B cell (primary cell): Measurements from ENCODE around the gene WT1. TPM values are rescaled to one million over a fixed set of nuclear protein-coding genes. Genes with fewer than 3 reads are reported as not detected.

Source experiments
- ATAC-seq: fragments of 200-7000 bp; cut with Tn5 transposase; one replicate; pipeline ENCODE4 v1.10.0; 2021; ENCODE audit warnings: low read depth, mild to moderate bottlenecking, moderate number of reproducible peaks, moderate library complexity
- CTCF ChIA-PET: fragments of 350-600 bp; sonication (Branson Sonifier 250); formaldehyde crosslinking; loops from one replicate; lab custom pipeline; 2021; ENCODE audit warnings: antibody characterized with exemption, inconsistent platforms; lab: Charles Lee
- POLR2A ChIA-PET: fragments of 350-600 bp; sonication (Branson Sonifier 250); formaldehyde crosslinking; loops from one replicate; lab custom pipeline; 2021; ENCODE audit warnings: antibody characterized with exemption; lab: Charles Lee
- DNase-seq: peaks from one replicate; pipeline ENCODE4 v3.0.0; 2013
- H2AFZ ChIP-seq: 2 replicates; pipeline ENCODE4 v1.6.1; 2012; ENCODE audit warnings: mild to moderate bottlenecking, low read depth, low read length; ENCODE audit not compliant: insufficient read depth, poor library complexity, severe bottlenecking
- H3K27ac ChIP-seq, 2 donors: 1 replicate in 1 of 2; 2 replicates in 1 of 2; pipeline ENCODE4 v1.5.1; 2012 to 2013; ENCODE audit warnings: low read length in 2 of 2, mild to moderate bottlenecking in 2 of 2, moderate library complexity in 1 of 2
- H3K27me3 ChIP-seq, 4 experiments: fragments of 200-600 bp in 1 of 4; sonication (generic) in 1 of 4; replicated peaks in 1 of 4; 1 replicate in 2 of 4; 2 replicates in 2 of 4; pipeline versions ENCODE4 v1.6.1 to v1.7.0; 2013 to 2016; ENCODE audit warnings: low read length in 3 of 4, mild to moderate bottlenecking in 2 of 4, mixed read lengths in 1 of 4, moderate library complexity in 1 of 4; ENCODE audit not compliant: insufficient read depth in 4 of 4, control insufficient read depth in 3 of 4; ENCODE audit errors: control extremely low read depth in 1 of 4
- H3K36me3 ChIP-seq, 2 experiments: replicated peaks in 1 of 2; 1 replicate in 1 of 2; 2 replicates in 1 of 2; pipeline versions ENCODE4 v1.6.1 to v1.7.1; 2013; ENCODE audit warnings: low read length in 1 of 2; ENCODE audit not compliant: insufficient read depth in 2 of 2, control insufficient read depth in 1 of 2; ENCODE audit errors: control extremely low read depth in 1 of 2, extremely low read depth in 1 of 2
- H3K4me1 ChIP-seq, 2 donors: fragments of 200-600 bp in 1 of 2; sonication (generic) in 1 of 2; 1 replicate in 1 of 2; 2 replicates in 1 of 2; pipeline versions ENCODE4 v1.5.1 to v1.6.1; 2013 to 2017; ENCODE audit warnings: low read length in 2 of 2; ENCODE audit not compliant: control insufficient read depth in 2 of 2, insufficient read depth in 2 of 2
- H3K4me2 ChIP-seq: replicated peaks from 2 replicates; pipeline ENCODE3; 2012; ENCODE audit warnings: mild to moderate bottlenecking, low read depth, low read length; ENCODE audit not compliant: poor library complexity, severe bottlenecking
- H3K4me3 ChIP-seq, 5 experiments: fragments of 200-600 bp in 1 of 5; sonication (generic) in 1 of 5; 1 replicate in 3 of 5; 2 replicates in 2 of 5; pipeline versions ENCODE4 v1.5.1 to v1.7.0; 2011 to 2016; ENCODE audit warnings: low read length in 4 of 5, mild to moderate bottlenecking in 4 of 5, low read depth in 2 of 5, control low read depth in 1 of 5, moderate library complexity in 1 of 5; ENCODE audit not compliant: insufficient read depth in 1 of 5; ENCODE audit errors: control extremely low read depth in 1 of 5, extremely low read depth in 1 of 5
- H3K79me2 ChIP-seq: fragments of 200-600 bp; sonication (generic); one replicate; pipeline ENCODE4 v1.6.0; 2016; ENCODE audit warnings: low read length; ENCODE audit not compliant: control insufficient read depth, insufficient read depth
- H3K9ac ChIP-seq: fragments of 200-600 bp; sonication (generic); 2 replicates; pipeline ENCODE4 v1.6.1; 2017; ENCODE audit warnings: mild to moderate bottlenecking, low read length, moderate library complexity
- H3K9me3 ChIP-seq, 3 donors: one replicate each; pipeline versions ENCODE4 v1.6.1 to v1.7.1; 2013; ENCODE audit warnings: low read length in 2 of 3; ENCODE audit not compliant: control insufficient read depth in 2 of 3, insufficient read depth in 1 of 3; ENCODE audit errors: control extremely low read depth in 1 of 3
- H4K20me1 ChIP-seq: 2 replicates; pipeline ENCODE4 v1.6.0; 2012; ENCODE audit warnings: mild to moderate bottlenecking, low read length; ENCODE audit not compliant: insufficient read depth, control insufficient read depth, poor library complexity, severe bottlenecking
- H3K27ac Mint-ChIP-seq: one replicate; pipeline ENCODE4 v1.8.0; 2021; ENCODE audit warnings: mixed read lengths
- H3K27me3 Mint-ChIP-seq: one replicate; pipeline ENCODE4 v1.8.0; 2021; ENCODE audit warnings: mixed read lengths
- H3K4me1 Mint-ChIP-seq: one replicate; pipeline ENCODE4 v1.8.0; 2021; ENCODE audit warnings: mixed read lengths
- H3K4me3 Mint-ChIP-seq: one replicate; pipeline ENCODE4 v1.8.0; 2021; ENCODE audit warnings: mixed read lengths
- H3K9me3 Mint-ChIP-seq: one replicate; pipeline ENCODE4 v1.8.0; 2022; ENCODE audit warnings: mixed read lengths; ENCODE audit not compliant: insufficient read depth
- CTCF ChIP-seq: fragments of 200-600 bp; IDR thresholded peaks from one replicate; pipeline ENCODE4 v1.8.0; 2022; ENCODE audit warnings: antibody characterized with exemption, mild to moderate bottlenecking
- EZH2 ChIP-seq: IDR thresholded peaks from 2 replicates; pipeline ENCODE4 v1.6.1; 2012; ENCODE audit warnings: borderline replicate concordance, low read depth, mild to moderate bottlenecking, moderate library complexity, low read length; ENCODE audit not compliant: insufficient read depth, poor library complexity, severe bottlenecking
- WGBS: methylation state at CpG from one replicate; pipeline ENCODE4 v1.1.5; 2013; ENCODE audit warnings: missing lambda C conversion rate; ENCODE audit not compliant: insufficient coverage; 5-methylcytosine and 5-hydroxymethylcytosine counted together
- intact Hi-C: fragments of 100-400 bp; cut with micrococcal nuclease; formaldehyde crosslinking; loops from one replicate; pipeline ENCODE4 v1.10.0; 2022
- polyA plus RNA-seq: library from polyadenylated mRNA; depleted of rRNA; stranded (reverse); fragments of >200 nt; gene quantifications from 2 replicates; pipeline ENCODE4 v1.2.3, GENCODE V29; 2012
- total RNA-seq, 2 donors: library from RNA; stranded (reverse); fragments of 120-200 nt in 1 of 2; gene quantifications; 1 replicate in 1 of 2; 2 replicates in 1 of 2; pipeline versions ENCODE4 v1.2.3 to v1.2.4, GENCODE V29; 2013 to 2022

WT1 gene
- total and polyA plus RNA-seq, 2 donors (not counting 1 experiment from before 2014, with no cell fraction given): not detected

DNA sequence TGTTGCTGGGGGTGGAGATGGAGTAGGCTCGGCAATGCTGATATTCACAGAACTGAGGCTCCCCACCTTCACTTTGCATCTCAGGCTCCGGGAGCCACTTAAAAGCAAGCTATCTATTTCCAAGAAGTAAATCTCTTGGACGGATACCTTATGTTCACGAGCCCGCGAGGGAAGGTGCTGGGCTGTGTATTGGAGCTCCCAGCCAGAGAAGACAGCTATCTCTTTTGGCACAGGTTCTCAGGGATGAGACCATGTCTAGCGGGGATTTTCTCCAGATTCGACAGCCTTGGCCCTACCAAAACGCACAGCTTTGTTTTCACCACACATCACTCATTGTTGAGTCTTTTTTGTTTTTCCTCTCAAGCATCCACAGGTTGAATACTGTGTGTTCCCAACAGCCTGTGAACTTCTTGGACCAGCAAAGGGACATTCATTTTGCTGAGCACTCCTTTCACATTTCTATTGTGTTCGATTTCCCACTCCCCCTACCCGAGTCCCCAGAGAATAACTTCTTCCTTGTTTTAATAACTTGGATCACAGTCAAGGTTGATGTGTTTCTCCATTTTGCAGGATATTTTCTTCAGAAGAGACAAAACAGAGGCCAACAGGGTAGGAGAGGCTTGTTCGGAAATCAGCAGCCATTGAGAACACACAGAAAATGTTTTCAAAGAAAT is 23.3 kb downstream of the WT1 start:
- no peaks in the 10 kb centered on the region for H3K27me3 ChIP-seq
- POLR2A ChIA-PET: no interaction called here
- TF ChIP-seq CTCF (no peak), EZH2 (no peak)
- Mint-ChIP-seq H3K4me1 (no peaks in the 10 kb centered on the region), H3K27ac (no peak overlapping the region), H3K27me3 (peaks cover 8% of the 10 kb centered on the region), H3K9me3 (no peaks in the 10 kb centered on the region), H3K4me3 (no peak overlapping the region)
- H3K9me3 ChIP-seq: peaks cover 0 to 4% (median 0%) of the 10 kb centered on the region in 3 donors
- DNase-seq (no peak), ATAC-seq (no peak)
- H4K20me1 ChIP-seq: no peaks in the 10 kb centered on the region
- H3K4me2 ChIP-seq: no peak overlapping the region
- H3K36me3 ChIP-seq: no peaks in the 10 kb centered on the region
- H3K27ac ChIP-seq: no peak overlapping the region
- CTCF ChIA-PET: no interaction called here
- no peak overlapping the region for H3K9ac ChIP-seq
- no peak overlapping the region for H2AFZ ChIP-seq
- intact Hi-C loops: no loop called here
- H3K4me1 ChIP-seq: no peaks in the 10 kb centered on the region
- no peak overlapping the region for H3K4me3 ChIP-seq
- 100% methylated on average over 9 of the region's 12 CpGs for WGBS
- H3K79me2 ChIP-seq: no peaks in the 10 kb centered on the region

GRCh38 chr11:32405592-32405991 is 29.7 kb downstream of the WT1 start:
- no peak overlapping the region for H3K27ac Mint-ChIP-seq
- Histone ChIP-seq H3K9ac (no peak overlapping the region), H3K4me2 (no peak overlapping the region), H3K36me3 (no peaks in the 10 kb centered on the region), H3K4me3 (no peak overlapping the region), H2AFZ (no peak overlapping the region), H3K9me3 (no peaks in the 10 kb centered on the region), H3K27ac (no peak overlapping the region), H4K20me1 (no peaks in the 10 kb centered on the region), H3K4me1 (no peaks in the 10 kb centered on the region), H3K79me2 (no peaks in the 10 kb centered on the region), H3K27me3 (peaks cover 0 to 4% (median 0%) of the 10 kb centered on the region in 4 experiments)
- CTCF ChIA-PET: no interaction called here
- H3K9me3 Mint-ChIP-seq: no peaks in the 10 kb centered on the region
- POLR2A ChIA-PET: no interaction called here
- TF ChIP-seq EZH2 (no peak), CTCF (no peak)
- DNase-seq (no peak), ATAC-seq (no peak)
- H3K4me1 Mint-ChIP-seq: no peaks in the 10 kb centered on the region
- intact Hi-C loops: no loop called here
- H3K4me3 Mint-ChIP-seq: no peak overlapping the region
- H3K27me3 Mint-ChIP-seq: peaks cover 6% of the 10 kb centered on the region
- 100% methylated on average over 1 of the region's 4 CpGs for WGBS
